NCI-H446 treated with DMSO at 0.1 percent for 48 hours (cell line): ENCODE measurements around the gene ASIC1.

Source experiments
- DNase-seq: peaks from one replicate; lab custom pipeline; 2025; lab: John Stamatoyannopoulos, UW

The ASIC1 gene

DNA sequence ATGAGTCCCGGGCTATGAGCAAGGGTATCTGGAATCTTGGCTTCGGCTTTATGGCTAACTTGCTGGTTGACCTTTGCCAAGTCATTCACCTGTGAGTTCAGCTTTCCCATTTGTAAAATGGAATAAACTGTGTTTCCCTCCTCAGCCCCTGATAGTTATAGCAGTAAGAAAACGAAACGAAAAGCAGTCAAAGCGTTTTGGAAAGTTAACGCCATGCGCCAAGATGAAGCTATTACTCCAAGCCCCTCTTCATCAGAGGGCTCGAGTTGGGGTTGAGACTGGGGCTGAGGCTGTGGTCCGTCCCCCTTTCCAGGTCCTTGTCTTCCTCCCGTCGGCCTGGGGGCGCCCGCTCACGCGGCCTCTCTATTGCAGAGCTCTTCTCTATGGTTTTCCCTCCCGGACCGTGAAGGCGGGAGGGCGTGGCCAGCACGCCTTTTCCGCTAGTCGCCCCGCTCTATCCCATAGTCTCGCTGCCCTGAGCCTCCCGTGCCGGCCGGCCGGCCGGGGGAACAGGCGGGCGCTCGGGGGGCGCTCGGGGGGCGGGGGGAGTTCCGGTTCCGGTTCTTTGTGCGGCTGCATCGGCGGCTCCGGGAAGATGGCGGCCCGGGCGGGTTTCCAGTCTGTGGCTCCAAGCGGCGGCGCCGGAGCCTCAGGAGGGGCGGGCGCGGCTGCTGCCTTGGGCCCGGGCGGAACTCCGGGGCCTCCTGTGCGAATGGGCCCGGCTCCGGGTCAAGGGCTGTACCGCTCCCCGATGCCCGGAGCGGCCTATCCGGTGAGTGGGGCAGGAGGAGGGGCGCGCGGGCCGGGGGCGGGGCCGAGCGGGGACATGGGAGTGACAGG lies 27.6 kb downstream of the ASIC1 start, which contains the start of gene SMARCD1:
Gene SMARCD1 (plus strand): TSS at position 568 of the 840 bp plus-strand sequence. CDS start 28 bp downstream, at position 596.
- DNase-seq = peak; percentile 94

- no peak for DNase-seq
Observed at GRCh38 chr12:50085615-50086072, 28.2 kb downstream of the ASIC1 start.

GRCh38 chr12:50086148-50086547 lies 28.8 kb downstream of the ASIC1 start:
- DNase-seq = no peak

DNA sequence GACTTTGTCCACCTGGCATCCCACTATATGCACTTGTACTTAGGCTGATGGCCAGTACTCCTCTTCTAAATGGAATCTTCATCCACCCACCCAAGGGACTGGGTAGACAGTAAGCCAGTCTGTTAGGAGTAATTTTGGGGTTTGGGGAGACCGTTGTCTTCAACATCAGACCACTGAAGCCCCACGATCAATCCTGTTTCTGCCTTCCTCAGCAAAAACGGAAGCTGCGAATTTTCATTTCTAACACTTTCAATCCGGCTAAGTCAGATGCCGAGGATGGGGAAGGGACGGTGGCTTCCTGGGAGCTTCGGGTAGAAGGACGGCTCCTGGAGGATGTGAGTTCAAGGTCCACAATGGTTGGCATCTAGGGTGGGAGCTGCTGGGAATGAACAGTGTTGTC lies 29.8 kb downstream of the ASIC1 start:
- DNase-seq = no peak

DNA sequence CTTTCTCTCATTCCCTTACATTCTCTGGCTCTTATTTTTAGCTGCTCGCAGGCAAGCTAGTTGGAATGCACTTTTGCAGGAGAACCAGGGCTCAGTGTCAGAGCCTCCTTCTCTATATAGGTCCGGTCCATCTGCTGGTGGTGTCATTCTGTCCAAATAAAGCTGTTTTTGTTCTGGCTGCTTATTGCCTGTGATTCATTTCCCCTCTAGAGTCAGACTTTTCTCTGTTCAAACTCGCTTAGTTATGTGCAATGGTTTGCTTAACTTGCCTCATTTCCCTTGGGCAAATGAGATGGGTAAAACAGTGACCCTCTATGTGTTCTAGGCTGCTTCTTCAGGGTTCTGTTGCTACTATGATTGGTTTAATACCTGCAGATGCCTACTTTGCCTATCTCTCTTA lies 30.6 kb downstream of the ASIC1 start:
- DNase-seq = no peak

DNA sequence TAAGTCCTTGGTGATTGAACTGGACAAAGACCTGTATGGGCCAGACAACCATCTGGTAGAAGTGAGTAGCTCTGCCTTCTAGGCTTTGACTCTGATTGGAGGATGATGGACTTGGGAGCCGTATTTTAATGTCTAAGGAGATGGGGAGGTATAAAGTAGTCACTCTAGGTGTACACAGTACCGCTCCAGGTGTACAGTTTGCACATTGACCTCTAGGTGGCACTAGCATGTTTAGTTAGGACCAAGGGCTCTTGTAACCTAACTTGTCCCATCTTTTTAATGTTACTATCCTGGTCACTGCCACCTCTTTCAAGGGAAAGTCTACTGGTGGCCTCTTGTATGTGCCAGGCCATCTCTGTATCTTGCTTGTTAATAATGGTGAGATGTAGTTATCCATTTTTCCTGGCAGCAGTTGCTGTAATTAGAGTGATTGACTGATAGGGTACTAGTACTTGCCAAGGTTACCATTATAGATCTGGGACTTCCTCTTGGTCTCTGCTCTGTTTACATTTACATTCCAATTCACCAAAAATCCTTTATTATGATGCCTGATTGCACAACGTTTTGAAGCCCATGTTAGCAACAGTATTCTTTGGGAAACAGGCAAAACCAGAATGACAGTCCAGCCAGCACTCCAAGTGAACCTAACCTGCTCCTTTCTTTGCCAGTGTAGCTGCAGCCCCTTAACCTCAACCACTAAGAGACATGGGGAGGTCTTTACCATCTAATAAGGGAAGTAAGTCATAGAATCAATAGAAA lies 31.4 kb downstream of the ASIC1 start:
- no peak for DNase-seq

DNA sequence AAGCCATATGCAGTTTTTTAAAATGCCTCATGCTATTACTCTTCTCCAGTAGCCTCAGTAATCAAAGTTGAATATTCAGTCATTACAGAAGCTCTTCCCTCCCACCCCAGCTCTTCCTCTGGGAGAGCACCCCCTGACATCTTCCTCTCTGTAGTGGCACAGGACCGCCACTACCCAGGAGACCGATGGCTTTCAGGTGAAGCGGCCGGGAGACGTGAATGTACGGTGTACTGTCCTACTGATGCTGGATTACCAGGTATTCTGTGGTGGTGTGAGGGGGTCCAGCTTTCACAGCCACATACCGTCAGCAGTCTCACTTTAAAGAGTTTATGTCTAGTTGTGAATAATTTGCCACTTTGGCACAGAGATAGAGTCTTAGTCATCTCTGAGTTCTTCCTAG lies 32.3 kb downstream of the ASIC1 start:
- DNase-seq = no peak

DNA sequence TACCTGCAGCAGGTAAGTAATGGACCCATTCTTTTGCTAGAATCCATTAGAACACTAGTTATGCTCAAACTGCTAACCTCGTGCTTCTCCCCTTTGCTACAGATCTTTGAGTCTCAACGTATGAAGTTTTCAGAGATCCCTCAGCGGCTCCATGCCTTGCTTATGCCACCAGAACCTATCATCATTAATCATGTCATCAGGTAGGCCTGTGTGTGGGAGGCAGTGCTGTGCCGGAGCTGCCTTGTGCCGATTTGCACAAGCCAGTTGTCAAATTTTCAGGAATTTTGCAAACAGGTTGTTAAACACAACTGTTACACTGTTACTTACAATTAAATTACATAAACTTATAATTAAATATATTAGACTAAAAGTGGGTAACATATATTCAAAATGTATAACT lies 33.0 kb downstream of the ASIC1 start:
- DNase-seq = no peak

DNA sequence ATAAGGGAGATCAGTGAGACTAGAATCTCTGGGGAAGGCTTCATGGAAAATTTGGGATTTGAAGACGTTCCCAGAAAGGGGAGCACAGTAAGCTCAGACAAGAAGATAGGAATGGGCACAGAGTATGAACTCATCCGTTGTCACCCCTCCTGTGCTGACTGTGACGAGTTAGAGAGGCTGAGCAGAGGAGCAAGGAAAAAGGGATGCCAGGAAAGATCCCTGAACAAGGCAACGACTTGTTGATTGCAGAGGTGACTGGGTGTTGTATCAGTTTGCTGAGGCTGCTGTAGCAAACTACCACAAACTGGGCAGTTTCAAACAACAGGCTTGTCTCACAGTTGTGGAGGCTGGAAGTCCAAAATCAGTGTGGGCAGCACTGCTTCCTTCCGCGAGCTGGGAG lies 40.6 kb downstream of the ASIC1 start:
- DNase-seq = no peak

- DNase-seq = no peak
Observed at GRCh38 chr12:50099302-50100008, 42.1 kb downstream of the ASIC1 start.

GRCh38 chr12:50100561-50100960 lies 43.2 kb downstream of the ASIC1 start:
- no peak for DNase-seq

GRCh38 chr12:50101663-50102062 lies 44.3 kb downstream of the ASIC1 start:
- DNase-seq = no peak

GRCh38 chr12:50102131-50102531 lies 44.7 kb downstream of the ASIC1 start:
- DNase-seq = no peak

DNA sequence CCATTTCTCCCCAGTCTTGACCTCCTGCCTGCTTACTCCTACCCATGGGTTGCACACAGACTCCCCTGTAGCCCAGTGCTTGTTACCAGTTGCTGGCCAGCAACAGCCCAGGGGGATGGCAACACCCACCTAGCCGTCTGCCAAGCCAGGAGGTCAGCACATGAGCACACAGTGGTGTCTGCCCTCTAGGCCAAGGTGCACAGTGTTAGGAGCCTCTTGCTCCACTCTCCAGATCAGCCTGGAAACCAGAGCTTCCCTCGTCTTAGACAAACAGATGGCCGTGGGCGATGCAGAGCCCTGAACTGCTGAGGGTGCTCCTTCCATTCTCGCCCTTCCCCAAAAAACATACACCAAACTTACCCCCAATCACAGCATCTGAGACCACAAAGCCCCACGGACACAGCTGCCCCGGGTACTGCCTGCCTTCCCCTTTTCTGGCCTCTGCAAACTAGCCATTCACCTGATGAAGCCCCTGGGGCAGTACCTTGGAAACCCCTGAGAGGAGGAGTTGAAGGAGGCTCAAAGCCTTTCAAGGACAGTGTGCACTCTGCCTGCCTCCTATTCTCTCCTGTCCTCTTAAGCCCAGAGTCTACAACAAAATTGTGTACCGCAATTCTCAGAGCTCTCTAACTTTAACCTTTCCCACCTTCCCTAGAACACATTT lies 45.4 kb downstream of the ASIC1 start:
- DNase-seq = no peak

- no peak for DNase-seq
Observed at GRCh38 chr12:50103351-50103750, 46.0 kb downstream of the ASIC1 start.

GRCh38 chr12:50103767-50104321 lies 46.4 kb downstream of the ASIC1 start, which contains the start of gene GPD1:
GPD1 (plus strand) TSS chr12:50104008; CDS start chr12:50104051, 43 bp downstream.
- no peak for DNase-seq

DNA sequence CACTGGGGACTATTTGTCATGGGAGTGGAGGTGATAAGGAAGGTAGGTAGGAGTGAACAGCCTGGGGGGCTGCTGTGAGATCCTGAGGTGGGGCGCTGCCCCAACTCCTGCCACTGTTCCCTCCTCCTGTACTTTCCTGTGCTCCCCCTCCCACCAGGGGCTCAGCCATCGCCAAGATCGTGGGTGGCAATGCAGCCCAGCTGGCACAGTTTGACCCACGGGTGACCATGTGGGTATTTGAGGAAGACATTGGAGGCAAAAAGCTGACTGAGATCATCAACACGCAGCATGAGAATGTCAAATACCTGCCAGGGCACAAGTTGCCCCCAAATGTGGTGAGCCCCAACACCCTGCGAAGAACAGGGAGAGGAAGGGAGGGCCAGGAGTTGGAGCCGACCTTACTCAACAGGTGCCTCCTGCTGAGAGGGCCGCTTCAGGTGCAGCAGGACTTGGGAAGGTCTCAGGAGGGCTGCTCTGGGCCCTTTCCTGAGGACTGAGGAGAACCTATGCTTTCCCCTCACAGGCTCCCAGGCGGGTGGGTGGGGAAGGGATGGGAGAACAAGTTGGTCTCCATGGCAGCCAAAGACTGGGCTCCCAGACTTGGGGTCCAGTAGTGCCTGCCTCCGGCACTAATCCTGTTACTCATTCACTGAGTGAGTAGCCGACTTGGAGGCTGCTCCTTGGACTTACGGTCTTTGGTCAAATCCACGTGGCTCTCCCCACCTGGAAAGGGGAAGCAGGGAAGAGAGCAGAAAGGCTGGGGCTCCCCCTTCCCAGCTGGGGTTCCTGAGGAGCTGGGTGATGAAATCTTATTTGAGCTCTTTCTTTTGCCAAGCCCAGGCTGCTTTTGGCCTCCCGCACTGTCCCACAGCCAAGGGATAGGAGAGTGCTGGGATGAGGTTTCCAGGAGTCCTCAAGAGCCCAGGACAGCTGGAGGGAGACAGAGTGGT lies 47.3 kb downstream of the ASIC1 start:
- no peak for DNase-seq

DNA sequence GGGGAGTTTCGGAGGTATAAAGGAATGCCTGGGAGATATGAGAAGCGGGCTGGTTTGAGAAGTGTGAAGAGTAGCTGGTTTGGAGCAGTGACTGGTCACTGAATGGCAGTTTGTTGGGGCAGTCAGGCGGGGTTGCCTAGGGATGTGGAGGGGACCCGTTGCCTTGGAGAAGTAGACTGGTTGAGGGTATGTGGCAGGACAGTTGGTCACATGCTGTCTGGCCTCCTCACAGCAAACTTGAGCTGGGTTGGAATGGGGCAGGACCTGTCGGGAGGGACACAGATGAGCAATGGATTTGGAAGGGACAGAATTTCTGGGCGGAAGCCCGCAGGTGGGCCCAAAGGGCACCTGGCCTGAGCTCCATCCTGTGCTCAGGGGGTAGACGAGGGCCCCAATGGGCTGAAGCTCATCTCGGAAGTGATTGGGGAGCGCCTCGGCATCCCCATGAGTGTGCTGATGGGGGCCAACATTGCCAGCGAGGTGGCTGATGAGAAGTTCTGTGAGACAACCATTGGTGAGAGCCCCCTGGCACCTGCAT lies 48.6 kb downstream of the ASIC1 start:
- no peak for DNase-seq

- DNase-seq = no peak
Observed at GRCh38 chr12:50106907-50107306, 49.5 kb downstream of the ASIC1 start.
